Peyer's patch (tissue), 4 donors: ENCODE results near the gene ANKEF1.

ENCODE experiments used
- POLR2A ChIP-seq, 2 donors: fragments of 450-650 bp; IDR thresholded peaks; one replicate each; pipeline ENCODE4 v1.5.1; 2017; ENCODE audit warnings: antibody characterized with exemption in 2 of 2, mild to moderate bottlenecking in 2 of 2, moderate library complexity in 2 of 2
- TF ChIP-seq, protein P1 (sequence below), 6 experiments: fragments of 450-650 bp in 4 of 6; fragments of 200-600 bp in 2 of 6; sonication (generic) in 1 of 6; IDR thresholded peaks; one replicate each; pipeline ENCODE4 v1.5.1; 2017 to 2019; ENCODE audit warnings: antibody characterized with exemption in 6 of 6, mild to moderate bottlenecking in 3 of 6, moderate library complexity in 1 of 6

DNA sequence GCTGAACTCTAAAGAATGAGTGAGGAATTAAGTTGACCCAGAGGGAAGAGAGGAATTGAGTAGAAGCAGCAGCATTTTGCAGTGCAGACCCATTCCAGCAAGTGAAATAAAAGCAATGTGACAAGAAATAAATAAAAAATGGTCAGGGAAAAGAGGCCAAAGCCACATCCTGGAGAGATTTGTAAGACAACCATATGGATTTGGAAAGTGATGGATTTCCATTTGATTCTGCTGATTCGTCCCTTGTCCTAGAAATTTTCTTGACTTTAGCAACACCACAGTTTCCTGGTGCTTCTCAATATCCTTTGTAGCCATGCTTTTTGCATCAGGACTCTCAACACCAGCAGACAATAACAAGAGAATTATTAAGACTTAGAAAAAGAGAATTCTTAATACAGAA is 29.8 kb downstream of the ANKEF1 start:
- no peak for TF ChIP-seq POLR2A (IDR thresholded peaks at IDR 0.05)
- TF ChIP-seq, protein P1, sequence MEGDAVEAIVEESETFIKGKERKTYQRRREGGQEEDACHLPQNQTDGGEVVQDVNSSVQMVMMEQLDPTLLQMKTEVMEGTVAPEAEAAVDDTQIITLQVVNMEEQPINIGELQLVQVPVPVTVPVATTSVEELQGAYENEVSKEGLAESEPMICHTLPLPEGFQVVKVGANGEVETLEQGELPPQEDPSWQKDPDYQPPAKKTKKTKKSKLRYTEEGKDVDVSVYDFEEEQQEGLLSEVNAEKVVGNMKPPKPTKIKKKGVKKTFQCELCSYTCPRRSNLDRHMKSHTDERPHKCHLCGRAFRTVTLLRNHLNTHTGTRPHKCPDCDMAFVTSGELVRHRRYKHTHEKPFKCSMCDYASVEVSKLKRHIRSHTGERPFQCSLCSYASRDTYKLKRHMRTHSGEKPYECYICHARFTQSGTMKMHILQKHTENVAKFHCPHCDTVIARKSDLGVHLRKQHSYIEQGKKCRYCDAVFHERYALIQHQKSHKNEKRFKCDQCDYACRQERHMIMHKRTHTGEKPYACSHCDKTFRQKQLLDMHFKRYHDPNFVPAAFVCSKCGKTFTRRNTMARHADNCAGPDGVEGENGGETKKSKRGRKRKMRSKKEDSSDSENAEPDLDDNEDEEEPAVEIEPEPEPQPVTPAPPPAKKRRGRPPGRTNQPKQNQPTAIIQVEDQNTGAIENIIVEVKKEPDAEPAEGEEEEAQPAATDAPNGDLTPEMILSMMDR (IDR thresholded peaks at IDR 0.05) = no peak
